GM12878 (cell line): Measurements from ENCODE around the gene HMSD. TPM values are rescaled to one million over a fixed set of nuclear protein-coding genes. Genes with fewer than 3 reads are reported as not detected.

Experiments
- ATAC-seq: fragments of 200-7000 bp; cut with Tn5 transposase; 3 replicates; pipeline ENCODE4 v1.9.1; 2020; ENCODE audit warnings: mild to moderate bottlenecking, moderate library complexity
- BruUV-seq: library from RNA; stranded (reverse); fragments of 400-500 nt; replicated peaks from 2 replicates; lab custom pipeline; 2021; lab: Mats Ljungman, UMichigan
- CTCF ChIA-PET: fragments of 300-600 bp; sonication (Branson Sonifier 250); formaldehyde crosslinking; extraction: SDS; loops from one replicate; lab custom pipeline; 2021; ENCODE audit warnings: inconsistent platforms; lab: Yijun Ruan, JAX
- POLR2A ChIA-PET: fragments of 350-600 bp; formaldehyde crosslinking; extraction: SDS; loops from one replicate; lab custom pipeline; 2021; ENCODE audit warnings: inconsistent platforms; lab: Charles Lee
- RAD21 ChIA-PET: fragments of 300-600 bp; sonication (Branson Sonifier 250); formaldehyde crosslinking; loops from one replicate; lab custom pipeline; 2023; ENCODE audit warnings: antibody characterized with exemption; ENCODE audit not compliant: unreplicated experiment; lab: Charles Lee
- SMC1A ChIA-PET: fragments of 300-600 bp; sonication (Branson Sonifier 250); formaldehyde crosslinking; loops from one replicate; lab custom pipeline; 2023; ENCODE audit not compliant: unreplicated experiment, uncharacterized antibody; lab: Charles Lee
- DNase-seq: peaks from one replicate; pipeline ENCODE4 v3.0.0-alpha.2; 2011; ENCODE audit warnings: low read depth, low spot score
- FAIRE-seq: peaks from 3 replicates; lab custom pipeline; 2011; peaks lifted over from hg19 to GRCh38; lab: Jason Lieb, UNC
- H2AFZ ChIP-seq: 2 replicates; pipeline ENCODE4 v1.6.0; 2011; ENCODE audit warnings: low read depth, low read length, control low read depth; ENCODE audit not compliant: control insufficient read depth
- H3K27ac ChIP-seq: 2 replicates; pipeline ENCODE4 v1.5.1; 2011; ENCODE audit warnings: control low read depth; ENCODE audit not compliant: control insufficient read depth, insufficient read depth
- H3K27me3 ChIP-seq, 2 experiments: replicated peaks in 1 of 2; 2 replicates each; pipeline versions ENCODE4 v1.6.0 to v1.6.1; 2011; ENCODE audit warnings: low read length in 1 of 2; ENCODE audit not compliant: control insufficient read depth in 2 of 2, insufficient read depth in 2 of 2
- H3K36me3 ChIP-seq, 2 experiments: 2 replicates each; pipeline ENCODE4 v1.5.1; 2011; ENCODE audit warnings: low read length in 1 of 2; ENCODE audit not compliant: control insufficient read depth in 2 of 2, insufficient read depth in 2 of 2
- H3K4me1 ChIP-seq: 2 replicates; pipeline ENCODE4 v1.6.1; 2011; ENCODE audit warnings: mild to moderate bottlenecking, low read length, moderate library complexity, mixed read lengths; ENCODE audit not compliant: control insufficient read depth, insufficient read depth
- H3K4me2 ChIP-seq: 2 replicates; pipeline ENCODE4 v1.6.0; 2011; ENCODE audit warnings: control low read depth; ENCODE audit not compliant: control insufficient read depth, insufficient read depth
- H3K4me3 ChIP-seq: fragments of 200-600 bp; sonication (generic); 2 replicates; pipeline ENCODE4 v1.5.1; 2016
- H3K79me2 ChIP-seq: 2 replicates; pipeline ENCODE4 v1.6.0; 2011; ENCODE audit warnings: low read length; ENCODE audit not compliant: control insufficient read depth, insufficient read depth
- H3K9ac ChIP-seq: 2 replicates; pipeline ENCODE4 v1.8.0; 2011; ENCODE audit warnings: low read length, control low read depth, mixed read lengths; ENCODE audit not compliant: control insufficient read depth, insufficient read depth
- H3K9me3 ChIP-seq: replicated peaks from 3 replicates; pipeline ENCODE4 v1.5.1; 2011; ENCODE audit warnings: mild to moderate bottlenecking, low read length; ENCODE audit not compliant: control insufficient read depth, insufficient read depth
- H4K20me1 ChIP-seq: 2 replicates; pipeline ENCODE4 v1.6.0; 2011; ENCODE audit not compliant: control insufficient read depth, insufficient read depth
- IRF5 ChIP-seq: fragments of 450-650 bp; IDR thresholded peaks from 2 replicates; pipeline ENCODE4 v1.6.1; 2017; ENCODE audit warnings: borderline replicate concordance
- MEF2B ChIP-seq: fragments of 450-650 bp; IDR thresholded peaks from 2 replicates; pipeline ENCODE4 v1.6.1; 2018; ENCODE audit warnings: mild to moderate bottlenecking, moderate library complexity; ENCODE audit not compliant: partially characterized antibody, poor library complexity, severe bottlenecking
- NR2C2 ChIP-seq: IDR thresholded peaks from 2 replicates; pipeline ENCODE4 v1.6.1; 2011; ENCODE audit warnings: borderline replicate concordance, low read depth; ENCODE audit not compliant: control insufficient read depth, insufficient read length
- SPI1 ChIP-seq: IDR thresholded peaks from 2 replicates; pipeline ENCODE4 v1.6.1; 2011; ENCODE audit warnings: low read depth, mild to moderate bottlenecking, low read length, moderate library complexity, borderline replicate concordance; ENCODE audit not compliant: insufficient read depth
- SRF ChIP-seq, 2 experiments: IDR thresholded peaks; 2 replicates each; pipeline ENCODE4 v1.6.1; 2011; ENCODE audit warnings: low read depth in 2 of 2, low read length in 2 of 2, mild to moderate bottlenecking in 1 of 2, moderate library complexity in 1 of 2
- ZSCAN29 ChIP-seq: fragments of 450-650 bp; IDR thresholded peaks from 2 replicates; pipeline ENCODE4 v1.6.1; 2017; ENCODE audit warnings: mild to moderate bottlenecking, moderate library complexity
- WGBS: methylation state at CpG from one replicate; pipeline ENCODE4 v1.1.6; 2016; ENCODE audit warnings: low lambda C conversion rate; ENCODE audit not compliant: insufficient replicate concordance, insufficient coverage; ENCODE audit errors: missing lambda C conversion rate; 5-methylcytosine and 5-hydroxymethylcytosine counted together
- in situ Hi-C: fragments of 300-500 bp; cut with MboI; formaldehyde crosslinking; loops from 9 replicates; pipeline ENCODE4 v1.14.3; 2018; ENCODE audit warnings: mixed read lengths
- intact Hi-C: fragments of 100-400 bp; cut with micrococcal nuclease; formaldehyde crosslinking; loops from one replicate; pipeline ENCODE4 v1.14.2; 2022; ENCODE audit not compliant: unreplicated experiment
- polyA plus RNA-seq, 11 experiments: library from polyadenylated mRNA; depleted of rRNA in 4 of 11; unstranded in 6 of 11; stranded (reverse) in 5 of 11; fragments of >200 nt; fragmentation: Nextera tagmentation in 4 of 11; fragmentation: Illumina TruSeq in 1 of 11; extraction: Ambion mirVana in 4 of 11; extraction: Trizol in 1 of 11; gene quantifications; 1 replicate in 1 of 11; 2 replicates in 10 of 11; pipeline versions ENCODE4 v1.2.1 to v1.2.3, GENCODE V29; 2011 to 2016; ENCODE audit warnings: inconsistent platforms in 2 of 11, missing spikeins in 2 of 11, low read depth in 1 of 11
- total RNA-seq, 4 experiments: library from RNA; depleted of rRNA in 3 of 4; stranded (reverse); fragments of >200 nt in 3 of 4; fragmentation: Illumina TruSeq in 1 of 4; extraction: Trizol in 1 of 4; gene quantifications; 2 replicates each; pipeline versions ENCODE4 v1.2.1 to v1.2.3, GENCODE V29; 2013 to 2021

The HMSD gene
- total and polyA plus RNA-seq, 10 of the 15 experiments (the other 5 are each of a cell fraction or from before 2014, with no cell fraction given): 11.7 to 83.9 (median 37.8) TPM

- Histone ChIP-seq H3K79me2 (no peaks in the 10 kb centered on the region), H3K4me2 (no peak overlapping the region), H4K20me1 (no peaks in the 10 kb centered on the region), H3K9ac (no peak overlapping the region), H3K27ac (no peak overlapping the region), H3K4me3 (no peak overlapping the region), H3K27me3 (no peaks in the 10 kb centered on the region), H2AFZ (no peak overlapping the region), H3K9me3 (no peaks in the 10 kb centered on the region), H3K4me1 (no peaks in the 10 kb centered on the region), H3K36me3 (no peaks in the 10 kb centered on the region)
- intact Hi-C loops (no loop called here), in situ Hi-C loops (no loop called here)
- DNase-seq (no peak), FAIRE-seq (no peak), ATAC-seq (no peak)
- ChIA-PET POLR2A (no interaction called here), RAD21 (no interaction called here), CTCF (interaction anchor here (0.8 to 0.9 kb wide), 2 partner anchors 16 to 18 kb away, joined by 3 read pairs; no protein-coding TSS in a partner anchor), SMC1A (no interaction called here)
- TF ChIP-seq SPI1: no peak
- no peak for TF ChIP-seq NR2C2
- no peak for TF ChIP-seq MEF2B
- no peak for TF ChIP-seq IRF5
- no peak for TF ChIP-seq ZSCAN29
- TF ChIP-seq SRF (IDR thresholded peaks at IDR 0.05; ENCODE audit: low read depth in 2 of 2, low read length in 2 of 2): no peak
- 68% methylated on average over 5 of the region's 5 CpGs for WGBS
- BruUV-seq: no TSS peak
These were observed 31.3 kb upstream of the HMSD start for GRCh38 chr18:63917817-63918216.
